ENCODE data around the gene FSIP1. TPM values are rescaled to one million over a fixed set of nuclear protein-coding genes. Genes with fewer than 3 reads are reported as not detected.

Gene FSIP1
- total RNA-seq, 1 donor from 2014 or later = not detected

GRCh38 chr15:39593656-39594445, 188.8 kb downstream of the FSIP1 start:
- Histone ChIP-seq H3K27ac (no peak overlapping the region), H3K27me3 (no peaks in the 10 kb centered on the region), H3K36me3 (peaks cover 15 to 70% of the 10 kb centered on the region in 2 donors), H3K4me3 (no peak overlapping the region), H3K9me3 (no peaks in the 10 kb centered on the region), H3K4me1 (no peaks in the 10 kb centered on the region)
- TF ChIP-seq CTCF (IDR thresholded peaks at IDR 0.05) = no peak
- intact Hi-C loops (cut with DNase I) = loop anchor here (10.0 kb wide), 1 partner anchor 161 kb away; no protein-coding TSS in a partner anchor
- DNase-seq (ENCODE audit: low spot score in 2 of 2) = no peak

DNA sequence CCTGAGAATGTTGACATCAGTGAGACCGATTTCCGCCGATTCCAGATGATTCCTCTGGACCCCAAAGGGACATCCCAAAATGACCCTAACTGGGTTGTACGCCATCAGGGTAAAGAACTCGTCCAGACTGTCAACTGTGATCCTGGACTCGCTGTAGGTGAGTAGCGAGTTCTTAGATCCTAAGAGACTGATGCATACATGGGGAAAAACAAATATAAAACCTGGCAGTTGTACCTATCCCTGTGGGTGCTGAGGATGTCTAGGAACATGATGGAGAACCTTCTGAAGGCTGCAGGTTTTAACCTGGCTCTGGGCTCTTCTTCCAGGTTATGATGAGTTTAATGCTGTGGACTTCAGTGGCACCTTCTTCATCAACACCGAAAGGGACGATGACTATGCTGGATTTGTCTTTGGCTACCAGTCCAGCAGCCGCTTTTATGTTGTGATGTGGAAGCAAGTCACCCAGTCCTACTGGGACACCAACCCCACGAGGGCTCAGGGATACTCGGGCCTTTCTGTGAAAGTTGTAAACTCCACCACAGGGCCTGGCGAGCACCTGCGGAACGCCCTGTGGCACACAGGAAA, 189.5 kb downstream of the FSIP1 start:
- no peak for TF ChIP-seq CTCF (IDR thresholded peaks at IDR 0.05)
- no peak for DNase-seq (ENCODE audit: low spot score in 2 of 2)
- Histone ChIP-seq H3K27me3 (no peaks in the 10 kb centered on the region), H3K4me1 (no peaks in the 10 kb centered on the region), H3K27ac (no peak overlapping the region), H3K4me3 (no peak overlapping the region), H3K36me3 (peaks cover 20 to 76% of the 10 kb centered on the region in 2 donors), H3K9me3 (no peaks in the 10 kb centered on the region)
- intact Hi-C loops (cut with DNase I) = loop anchor here (10.0 kb wide), 1 partner anchor 162 kb away; no protein-coding TSS in a partner anchor

DNA sequence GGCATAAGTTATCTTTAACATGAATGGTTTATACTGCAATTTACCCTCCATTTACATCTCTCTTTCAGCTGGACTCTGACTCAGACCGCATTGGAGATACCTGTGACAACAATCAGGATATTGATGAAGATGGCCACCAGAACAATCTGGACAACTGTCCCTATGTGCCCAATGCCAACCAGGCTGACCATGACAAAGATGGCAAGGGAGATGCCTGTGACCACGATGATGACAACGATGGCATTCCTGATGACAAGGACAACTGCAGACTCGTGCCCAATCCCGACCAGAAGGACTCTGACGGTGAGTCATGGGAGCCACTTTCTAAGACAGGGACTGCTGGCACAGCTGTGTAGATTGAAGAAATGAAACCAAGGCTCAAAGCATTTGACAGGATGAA, 190.1 kb downstream of the FSIP1 start:
- no peaks in the 10 kb centered on the region for H3K4me1 ChIP-seq
- no peak overlapping the region for H3K27ac ChIP-seq
- intact Hi-C loops (cut with DNase I) = loop anchor here (10.0 kb wide), 1 partner anchor 162 kb away; no protein-coding TSS in a partner anchor
- TF ChIP-seq CTCF (IDR thresholded peaks at IDR 0.05) = no peak
- DNase-seq (ENCODE audit: low spot score in 2 of 2) = no peak
- H3K27me3 ChIP-seq = no peaks in the 10 kb centered on the region
- no peak overlapping the region for H3K4me3 ChIP-seq
- peaks cover 22 to 82% of the 10 kb centered on the region in 2 donors for H3K36me3 ChIP-seq
- no peaks in the 10 kb centered on the region for H3K9me3 ChIP-seq

GRCh38 chr15:39591896-39592315, 190.7 kb downstream of the FSIP1 start:
- no peaks in the 10 kb centered on the region for H3K27me3 ChIP-seq
- H3K4me3 ChIP-seq = no peak overlapping the region
- H3K27ac ChIP-seq = no peak overlapping the region
- H3K4me1 ChIP-seq = no peaks in the 10 kb centered on the region
- no peak for DNase-seq (ENCODE audit: low spot score in 2 of 2)
- H3K9me3 ChIP-seq = no peaks in the 10 kb centered on the region
- TF ChIP-seq CTCF (IDR thresholded peaks at IDR 0.05) = no peak
- intact Hi-C loops (cut with DNase I) = loop anchor here (10.0 kb wide), 1 partner anchor 163 kb away; no protein-coding TSS in a partner anchor
- peaks cover 22 to 87% of the 10 kb centered on the region in 2 donors for H3K36me3 ChIP-seq

DNA sequence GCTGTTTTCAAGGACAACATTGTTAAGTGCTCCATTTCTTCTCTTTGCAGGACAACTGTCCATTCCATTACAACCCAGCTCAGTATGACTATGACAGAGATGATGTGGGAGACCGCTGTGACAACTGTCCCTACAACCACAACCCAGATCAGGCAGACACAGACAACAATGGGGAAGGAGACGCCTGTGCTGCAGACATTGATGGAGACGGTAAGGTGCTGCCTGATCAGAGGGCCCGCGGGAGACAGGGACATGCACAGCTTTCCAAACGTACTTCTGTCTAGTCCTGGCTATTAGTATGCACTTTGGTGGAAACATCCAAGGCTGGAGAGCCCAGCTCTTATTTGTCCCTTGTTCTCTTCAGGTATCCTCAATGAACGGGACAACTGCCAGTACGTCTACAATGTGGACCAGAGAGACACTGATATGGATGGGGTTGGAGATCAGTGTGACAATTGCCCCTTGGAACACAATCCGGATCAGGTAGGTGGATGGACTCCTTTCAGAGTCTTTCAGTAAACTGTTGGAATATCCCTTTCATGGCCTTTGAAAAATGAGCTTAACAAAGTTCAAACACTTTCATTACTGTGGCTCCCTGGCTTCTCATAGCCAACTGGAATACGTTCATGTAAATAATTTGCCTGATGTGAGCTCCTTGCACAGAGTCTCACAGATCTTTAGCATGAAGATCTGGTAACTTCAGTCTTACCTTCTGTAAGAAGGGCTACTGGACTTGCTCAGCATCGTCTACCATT, 191.3 kb downstream of the FSIP1 start:
- Histone ChIP-seq H3K36me3 (peaks cover 22 to 91% of the 10 kb centered on the region in 2 donors), H3K4me1 (no peaks in the 10 kb centered on the region), H3K27ac (no peak overlapping the region)

More for the DNA sequence above, 191.3 kb downstream of the FSIP1 start:
- Histone ChIP-seq H3K4me3 (no peak overlapping the region), H3K27me3 (no peaks in the 10 kb centered on the region), H3K9me3 (no peaks in the 10 kb centered on the region)
- intact Hi-C loops (cut with DNase I) = loop anchor here (10.0 kb wide), 1 partner anchor 163 kb away; no protein-coding TSS in a partner anchor
- no peak for TF ChIP-seq CTCF (IDR thresholded peaks at IDR 0.05)
- no peak for DNase-seq (ENCODE audit: low spot score in 2 of 2)
